HepG2 (cell line): ENCODE measurements around the gene FAM118B. TPM values are rescaled to one million over a fixed set of nuclear protein-coding genes. Genes with fewer than 3 reads are reported as not detected.

ENCODE experiments used
- MAZ ChIP-seq, 2 experiments: sonication (generic) in 1 of 2; formaldehyde crosslinking in 1 of 2; IDR thresholded peaks; 2 replicates each; pipeline versions ENCODE4 v1.5.0 to v1.6.1; 2012 to 2020; ENCODE audit warnings: low read depth in 2 of 2, mild to moderate bottlenecking in 2 of 2, borderline replicate concordance in 1 of 2, improper control_type of control experiment in 1 of 2, low read length in 1 of 2, missing genetic modification reagents in 1 of 2, moderate library complexity in 1 of 2
- MTERF4 ChIP-seq: sonication (generic); formaldehyde crosslinking; IDR thresholded peaks from 2 replicates; pipeline ENCODE4 v1.8.0; 2023; ENCODE audit warnings: mild to moderate bottlenecking, missing genetic modification reagents
- NFAT5 ChIP-seq: sonication (generic); formaldehyde crosslinking; IDR thresholded peaks from 2 replicates; pipeline ENCODE4 v1.4.0; 2020; ENCODE audit warnings: missing genetic modification reagents
- NR2C2 ChIP-seq: sonication (generic); formaldehyde crosslinking; IDR thresholded peaks from 2 replicates; pipeline ENCODE4 v1.4.0; 2020; ENCODE audit warnings: missing genetic modification reagents, mild to moderate bottlenecking, moderate library complexity, borderline replicate concordance
- NR2F6 ChIP-seq, 2 experiments: IDR thresholded peaks; 2 replicates each; pipeline ENCODE4 v1.6.1; 2016; ENCODE audit warnings: antibody characterized with exemption in 1 of 2, mild to moderate bottlenecking in 1 of 2
- PITX1 ChIP-seq: sonication (generic); formaldehyde crosslinking; IDR thresholded peaks from 2 replicates; pipeline ENCODE4 v1.5.1; 2020; ENCODE audit warnings: mild to moderate bottlenecking, missing genetic modification reagents
- PLRG1 ChIP-seq: fragments of 450-650 bp; conservative IDR thresholded peaks from 2 replicates; pipeline ENCODE4 v1.6.1; 2016
- PLSCR1 ChIP-seq: sonication (generic); formaldehyde crosslinking; IDR thresholded peaks from 2 replicates; pipeline ENCODE4 v1.5.0; 2020; ENCODE audit warnings: missing genetic modification reagents, mild to moderate bottlenecking, borderline replicate concordance
- POGZ ChIP-seq: sonication (generic); formaldehyde crosslinking; IDR thresholded peaks from 2 replicates; pipeline ENCODE4 v1.4.0; 2020; ENCODE audit warnings: mild to moderate bottlenecking, missing genetic modification reagents
- ZBTB20 ChIP-seq: sonication (generic); formaldehyde crosslinking; IDR thresholded peaks from 2 replicates; pipeline ENCODE4 v1.8.1; 2023; ENCODE audit warnings: missing genetic modification reagents, low read depth, mild to moderate bottlenecking, borderline replicate concordance
- ZFP37 ChIP-seq: sonication (generic); formaldehyde crosslinking; IDR thresholded peaks from 2 replicates; pipeline ENCODE4 v1.4.0; 2020; ENCODE audit warnings: missing genetic modification reagents, borderline replicate concordance
- ZNF124 ChIP-seq: sonication (generic); formaldehyde crosslinking; IDR thresholded peaks from 2 replicates; pipeline ENCODE4 v1.4.0; 2020; ENCODE audit warnings: missing genetic modification reagents
- ZNF3 ChIP-seq: IDR thresholded peaks from 2 replicates; pipeline ENCODE4 v1.7.0; 2017; ENCODE audit warnings: inconsistent platforms
- ZNF383 ChIP-seq: sonication (generic); formaldehyde crosslinking; IDR thresholded peaks from 2 replicates; pipeline ENCODE4 v1.4.0; 2020; ENCODE audit warnings: missing genetic modification reagents, mild to moderate bottlenecking, borderline replicate concordance
- ZNF441 ChIP-seq: sonication (generic); formaldehyde crosslinking; IDR thresholded peaks from 2 replicates; pipeline ENCODE4 v1.7.0; 2021; ENCODE audit warnings: missing genetic modification reagents, borderline replicate concordance
- ZNF510 ChIP-seq: sonication (generic); formaldehyde crosslinking; IDR thresholded peaks from 2 replicates; pipeline ENCODE4 v1.4.0; 2020; ENCODE audit warnings: low read depth, mild to moderate bottlenecking, missing genetic modification reagents
- ZNF556 ChIP-seq: sonication (generic); formaldehyde crosslinking; IDR thresholded peaks from 2 replicates; pipeline ENCODE4 v1.4.0; 2020; ENCODE audit warnings: mild to moderate bottlenecking, missing genetic modification reagents, borderline replicate concordance
- ZNF589 ChIP-seq: sonication (generic); formaldehyde crosslinking; conservative IDR thresholded peaks from 2 replicates; pipeline ENCODE4 v1.8.0; 2022; ENCODE audit warnings: mild to moderate bottlenecking, moderate library complexity, missing genetic modification reagents
- polyA plus RNA-seq, 8 experiments: library from polyadenylated mRNA; depleted of rRNA in 3 of 8; stranded (reverse) in 7 of 8; unstranded in 1 of 8; fragments of >200 nt; fragmentation: Illumina TruSeq in 4 of 8; extraction: Trizol in 4 of 8; gene quantifications; 2 replicates each; pipeline versions ENCODE4 v1.2.1 to v1.2.3, GENCODE V29; 2011 to 2016; ENCODE audit warnings: low read depth in 4 of 8, missing spikeins in 1 of 8, mixed read lengths in 1 of 8; ENCODE audit not compliant: insufficient read depth in 1 of 8
- total RNA-seq, 5 experiments: library from RNA; depleted of rRNA; stranded (reverse); fragments of >200 nt; fragmentation: Illumina TruSeq; extraction: Trizol; gene quantifications; 2 replicates each; pipeline ENCODE4 v1.2.3, GENCODE V29; 2016; ENCODE audit warnings: low read depth in 1 of 5
- TF ChIP-seq, protein P1 (sequence below): sonication (generic); formaldehyde crosslinking; conservative IDR thresholded peaks from 2 replicates; pipeline ENCODE4 v1.8.0; 2022; ENCODE audit warnings: mild to moderate bottlenecking, moderate library complexity, missing genetic modification reagents

Gene FAM118B
- total and polyA plus RNA-seq, 2 of the 13 experiments (the other 11 are each of a cell fraction or from before 2014, with no cell fraction given), result 10.2 to 25.7 TPM

GRCh38 chr11:126211236-126212088 lies at the start of gene FAM118B, which contains the start of gene RPUSD4 (continued):
- TF ChIP-seq PLSCR1 (CRISPR knock-in tag), result no peak
- TF ChIP-seq ZNF3 (CRISPR knock-in tag), result no peak
- TF ChIP-seq PITX1, result no peak
- TF ChIP-seq PLRG1, result no peak
- peak; percentile 93 for TF ChIP-seq ZNF510 (CRISPR knock-in tag)
- TF ChIP-seq ZNF589 (CRISPR knock-in tag), result no peak
- TF ChIP-seq, protein P1, sequence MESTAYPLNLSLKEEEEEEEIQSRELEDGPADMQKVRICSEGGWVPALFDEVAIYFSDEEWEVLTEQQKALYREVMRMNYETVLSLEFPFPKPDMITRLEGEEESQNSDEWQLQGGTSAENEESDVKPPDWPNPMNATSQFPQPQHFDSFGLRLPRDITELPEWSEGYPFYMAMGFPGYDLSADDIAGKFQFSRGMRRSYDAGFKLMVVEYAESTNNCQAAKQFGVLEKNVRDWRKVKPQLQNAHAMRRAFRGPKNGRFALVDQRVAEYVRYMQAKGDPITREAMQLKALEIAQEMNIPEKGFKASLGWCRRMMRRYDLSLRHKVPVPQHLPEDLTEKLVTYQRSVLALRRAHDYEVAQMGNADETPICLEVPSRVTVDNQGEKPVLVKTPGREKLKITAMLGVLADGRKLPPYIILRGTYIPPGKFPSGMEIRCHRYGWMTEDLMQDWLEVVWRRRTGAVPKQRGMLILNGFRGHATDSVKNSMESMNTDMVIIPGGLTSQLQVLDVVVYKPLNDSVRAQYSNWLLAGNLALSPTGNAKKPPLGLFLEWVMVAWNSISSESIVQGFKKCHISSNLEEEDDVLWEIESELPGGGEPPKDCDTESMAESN (CRISPR knock-in tag), result peak; percentile 94
- TF ChIP-seq ZNF124 (CRISPR knock-in tag), result peak; percentile 55; the same call in 1 of the 2 replicates
- no peak for TF ChIP-seq NFAT5
- TF ChIP-seq ZNF556 (CRISPR knock-in tag), result no peak; the same call in 1 of the 2 replicates
- TF ChIP-seq ZNF383 (CRISPR knock-in tag), result peak; percentile 67; the same call in 1 of the 2 replicates
- TF ChIP-seq NR2C2 (CRISPR knock-in tag), result peak; percentile 48; the same call in 1 of the 2 replicates
- TF ChIP-seq ZBTB20 (CRISPR knock-in tag), result peak; percentile 81; the same call in 1 of the 2 replicates
- TF ChIP-seq MTERF4 (CRISPR knock-in tag), result no peak
- TF ChIP-seq ZNF441 (CRISPR knock-in tag), result peak; percentile 43; the same call in 1 of the 2 replicates
- TF ChIP-seq NR2F6 (IDR thresholded peaks at IDR 0.05), result no peak
- TF ChIP-seq NR2F6 (CRISPR knock-in tag; IDR thresholded peaks at IDR 0.05), result no peak
- peak; percentile 90; the same call in 1 of the 2 replicates for TF ChIP-seq POGZ
- peak; percentile 12 for TF ChIP-seq ZFP37
- TF ChIP-seq MAZ (IDR thresholded peaks at IDR 0.05; ENCODE audit: borderline replicate concordance, low read depth, low read length), result no peak
- peak; percentile 29; the same call in 1 of the 2 replicates for TF ChIP-seq MAZ (CRISPR knock-in tag; IDR thresholded peaks at IDR 0.05; ENCODE audit: low read depth)
